K562 (cell line): ENCODE measurements around the gene PTPN1. TPM values are rescaled to one million over a fixed set of nuclear protein-coding genes. Genes with fewer than 3 reads are reported as not detected.

Source experiments
- BCLAF1 ChIP-seq, 2 experiments: fragments of 450-650 bp in 1 of 2; IDR thresholded peaks; 2 replicates each; pipeline ENCODE4 v1.6.1; 2011 to 2017; ENCODE audit warnings: low read depth in 2 of 2, antibody characterized with exemption in 1 of 2, borderline replicate concordance in 1 of 2, low read length in 1 of 2, mild to moderate bottlenecking in 1 of 2, mixed read lengths in 1 of 2; ENCODE audit not compliant: control insufficient read depth in 1 of 2
- JUNB ChIP-seq: fragments of 450-650 bp; formaldehyde crosslinking; conservative IDR thresholded peaks from 2 replicates; pipeline ENCODE4 v1.4.0; 2020; ENCODE audit warnings: mild to moderate bottlenecking
- MGA ChIP-seq: fragments of 450-650 bp; IDR thresholded peaks from 2 replicates; pipeline ENCODE4 v1.6.1; 2016; ENCODE audit warnings: mild to moderate bottlenecking, moderate library complexity
- RFX1 ChIP-seq: fragments of 450-650 bp; IDR thresholded peaks from 2 replicates; pipeline ENCODE4 v1.6.1; 2016; ENCODE audit warnings: mild to moderate bottlenecking, moderate library complexity
- YY1 ChIP-seq, 3 experiments: IDR thresholded peaks; 2 replicates each; pipeline ENCODE4 v1.6.1; 2011; ENCODE audit warnings: low read length in 2 of 3, mild to moderate bottlenecking in 2 of 3, moderate library complexity in 2 of 3, borderline replicate concordance in 1 of 3, control low read depth in 1 of 3, low read depth in 1 of 3; ENCODE audit not compliant: insufficient read depth in 3 of 3, insufficient replicate concordance in 2 of 3, control insufficient read depth in 1 of 3, insufficient read length in 1 of 3; ENCODE audit errors: extremely low read depth in 1 of 3
- ZNF699 ChIP-seq: fragments of 250-450 bp; sonication (Bioruptor Pico); IDR thresholded peaks from 2 replicates; pipeline ENCODE4 v1.8.0; 2021; ENCODE audit warnings: mild to moderate bottlenecking, moderate library complexity; ENCODE audit not compliant: insufficient replicate concordance
- polyA plus RNA-seq, 8 experiments: library from polyadenylated mRNA; depleted of rRNA in 4 of 8; stranded (reverse) in 5 of 8; unstranded in 3 of 8; fragments of >200 nt; fragmentation: Nextera tagmentation in 2 of 8; fragmentation: Illumina TruSeq in 1 of 8; extraction: Ambion mirVana in 2 of 8; extraction: Trizol in 1 of 8; gene quantifications; 2 replicates each; pipeline versions ENCODE4 v1.2.1 to v1.2.3, GENCODE V29; 2011 to 2014; ENCODE audit warnings: inconsistent platforms in 1 of 8, missing spikeins in 1 of 8
- total RNA-seq, 7 experiments: library from RNA; depleted of rRNA in 6 of 7; stranded (reverse); fragments of >200 nt in 6 of 7; fragmentation: Illumina TruSeq in 2 of 7; extraction: Trizol in 2 of 7; gene quantifications; 2 replicates each; pipeline versions ENCODE4 v1.2.1 to v1.2.3, GENCODE V29; 2011 to 2021; ENCODE audit warnings: low replicate concordance in 1 of 7
- TF ChIP-seq, protein P1 (sequence below): fragments of 250-450 bp; sonication (Bioruptor Pico); IDR thresholded peaks from 2 replicates; pipeline ENCODE4 v1.9.0; 2021; ENCODE audit warnings: mild to moderate bottlenecking, inconsistent platforms

The PTPN1 gene
- total and polyA plus RNA-seq, 9 of the 15 experiments (the other 6 are each of a cell fraction or from before 2014, with no cell fraction given): 11.0 to 85.3 (median 54.0) TPM

DNA sequence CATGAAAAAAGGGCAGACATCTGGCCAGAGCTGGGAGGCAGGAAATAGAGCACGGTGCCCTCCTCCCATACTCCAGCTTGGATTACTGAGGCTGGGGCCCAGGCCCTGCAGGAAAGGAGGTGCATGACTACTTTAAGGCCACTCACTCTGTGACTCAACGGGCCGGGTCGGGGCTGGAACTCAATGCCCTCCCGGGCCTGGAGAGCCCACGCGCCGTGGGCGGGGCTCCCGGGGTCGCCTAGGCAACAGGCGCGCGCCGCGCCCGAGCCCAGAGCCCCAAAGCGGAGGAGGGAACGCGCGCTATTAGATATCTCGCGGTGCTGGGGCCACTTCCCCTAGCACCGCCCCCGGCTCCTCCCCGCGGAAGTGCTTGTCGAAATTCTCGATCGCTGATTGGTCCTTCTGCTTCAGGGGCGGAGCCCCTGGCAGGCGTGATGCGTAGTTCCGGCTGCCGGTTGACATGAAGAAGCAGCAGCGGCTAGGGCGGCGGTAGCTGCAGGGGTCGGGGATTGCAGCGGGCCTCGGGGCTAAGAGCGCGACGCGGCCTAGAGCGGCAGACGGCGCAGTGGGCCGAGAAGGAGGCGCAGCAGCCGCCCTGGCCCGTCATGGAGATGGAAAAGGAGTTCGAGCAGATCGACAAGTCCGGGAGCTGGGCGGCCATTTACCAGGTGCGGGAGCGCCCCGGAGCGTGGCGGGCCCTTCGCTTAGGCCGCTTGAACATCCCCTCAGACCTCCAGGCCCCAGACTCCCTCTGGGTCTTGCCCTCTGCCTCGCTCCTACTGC, at the start of gene PTPN1 (continued):
- TF ChIP-seq BCLAF1 (IDR thresholded peaks at IDR 0.05; ENCODE audit: borderline replicate concordance in 1 of 2, control insufficient read depth in 1 of 2, low read depth in 2 of 2, low read length in 1 of 2) (peak in 1 of 2 experiments; percentile 63; a peak in 1 of 4 replicates), JUNB (CRISPR knock-in tag) (no peak), RFX1 (peak; percentile 97), MGA (no peak), YY1 (IDR thresholded peaks at IDR 0.05; ENCODE audit: borderline replicate concordance in 1 of 3, control insufficient read depth in 1 of 3, extremely low read depth in 1 of 3, insufficient read depth in 3 of 3, insufficient read length in 1 of 3, insufficient replicate concordance in 2 of 3, low read depth in 1 of 3, low read length in 2 of 3) (peak; percentile 24 to 87 (median 79)), ZNF699 (CRISPR knock-in tag) (no peak)
- TF ChIP-seq, protein P1, sequence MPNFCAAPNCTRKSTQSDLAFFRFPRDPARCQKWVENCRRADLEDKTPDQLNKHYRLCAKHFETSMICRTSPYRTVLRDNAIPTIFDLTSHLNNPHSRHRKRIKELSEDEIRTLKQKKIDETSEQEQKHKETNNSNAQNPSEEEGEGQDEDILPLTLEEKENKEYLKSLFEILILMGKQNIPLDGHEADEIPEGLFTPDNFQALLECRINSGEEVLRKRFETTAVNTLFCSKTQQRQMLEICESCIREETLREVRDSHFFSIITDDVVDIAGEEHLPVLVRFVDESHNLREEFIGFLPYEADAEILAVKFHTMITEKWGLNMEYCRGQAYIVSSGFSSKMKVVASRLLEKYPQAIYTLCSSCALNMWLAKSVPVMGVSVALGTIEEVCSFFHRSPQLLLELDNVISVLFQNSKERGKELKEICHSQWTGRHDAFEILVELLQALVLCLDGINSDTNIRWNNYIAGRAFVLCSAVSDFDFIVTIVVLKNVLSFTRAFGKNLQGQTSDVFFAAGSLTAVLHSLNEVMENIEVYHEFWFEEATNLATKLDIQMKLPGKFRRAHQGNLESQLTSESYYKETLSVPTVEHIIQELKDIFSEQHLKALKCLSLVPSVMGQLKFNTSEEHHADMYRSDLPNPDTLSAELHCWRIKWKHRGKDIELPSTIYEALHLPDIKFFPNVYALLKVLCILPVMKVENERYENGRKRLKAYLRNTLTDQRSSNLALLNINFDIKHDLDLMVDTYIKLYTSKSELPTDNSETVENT (CRISPR knock-in tag): peak; percentile 96
